HL-60 (cell line): ENCODE results near the gene LPAR2.

ENCODE experiments used
- CTCF ChIP-seq: IDR thresholded peaks from one replicate; pipeline ENCODE4 v1.5.1; 2011; ENCODE audit warnings: low read length, control low read depth, inconsistent platforms; ENCODE audit not compliant: insufficient read depth
- REST ChIP-seq: IDR thresholded peaks from 2 replicates; pipeline ENCODE4 v1.6.1; 2012; ENCODE audit warnings: low read depth; ENCODE audit not compliant: insufficient replicate concordance

GRCh38 chr19:19606021-19606420 is 22.0 kb downstream of the LPAR2 start:
- TF ChIP-seq REST (no peak), CTCF (no peak)
